Activated naive CD4-positive, alpha-beta T cell treated with anti-CD3 and anti-CD28 coated beads, Interleukin-2, amount 50 U/mL, for 72 hours (primary cell): ENCODE measurements around the gene MCTP2. TPM values are rescaled to one million over a fixed set of nuclear protein-coding genes. Genes with fewer than 3 reads are reported as not detected.

Source experiments
- ATAC-seq, 2 donors: fragments of 150-1000 bp; cut with Tn5 transposase; 2 replicates each; pipeline ENCODE4 v1.10.0; 2021; ENCODE audit warnings: mild to moderate bottlenecking in 2 of 2, moderate library complexity in 2 of 2
- DNase-seq, 2 donors: peaks; one replicate each; pipeline ENCODE4 v3.0.0; 2021 to 2022; ENCODE audit warnings: low spot score in 2 of 2
- H3K27ac Mint-ChIP-seq, 2 donors: one replicate each; pipeline ENCODE4 v1.8.0; 2022; ENCODE audit warnings: mild to moderate bottlenecking in 2 of 2, mixed read lengths in 2 of 2
- H3K36me3 Mint-ChIP-seq, 2 donors: one replicate each; pipeline ENCODE4 v1.8.0; 2022; ENCODE audit warnings: mixed read lengths in 2 of 2
- H3K9me3 Mint-ChIP-seq, 2 donors: one replicate each; pipeline ENCODE4 v1.8.0; 2022; ENCODE audit warnings: mixed read lengths in 2 of 2
- total RNA-seq, 2 donors: library from RNA; stranded (reverse); gene quantifications; one replicate each; pipeline ENCODE4 v1.2.3, GENCODE V29; 2022

MCTP2 gene
- total RNA-seq, 2 donors from 2014 or later: 31.4 to 48.2 TPM

DNA sequence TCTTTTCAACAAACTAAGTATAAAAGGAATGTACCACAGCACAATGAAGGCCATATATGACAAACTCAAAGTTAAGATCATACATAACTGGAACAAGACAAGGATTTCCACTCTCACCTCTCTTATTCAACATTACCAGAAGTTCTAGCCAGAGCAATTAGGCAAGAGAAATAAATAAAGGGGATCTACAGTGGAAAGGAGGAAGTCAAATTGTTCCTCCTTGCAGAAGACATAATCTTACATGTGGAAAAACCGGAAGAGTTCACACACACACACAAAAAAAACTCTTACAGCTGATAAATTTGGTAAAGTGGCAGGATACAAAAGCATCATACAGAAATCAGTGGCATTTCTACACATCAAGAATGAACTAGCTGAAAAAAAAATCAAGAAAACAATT lies 277.9 kb downstream of the MCTP2 start:
- peaks cover 0 to 16% of the 10 kb centered on the region in 2 donors for H3K36me3 Mint-ChIP-seq
- peaks cover 14 to 20% of the 10 kb centered on the region in 2 donors for H3K9me3 Mint-ChIP-seq
- DNase-seq: no peak
- H3K27ac Mint-ChIP-seq: no peak overlapping the region
- ATAC-seq: no peak

DNA sequence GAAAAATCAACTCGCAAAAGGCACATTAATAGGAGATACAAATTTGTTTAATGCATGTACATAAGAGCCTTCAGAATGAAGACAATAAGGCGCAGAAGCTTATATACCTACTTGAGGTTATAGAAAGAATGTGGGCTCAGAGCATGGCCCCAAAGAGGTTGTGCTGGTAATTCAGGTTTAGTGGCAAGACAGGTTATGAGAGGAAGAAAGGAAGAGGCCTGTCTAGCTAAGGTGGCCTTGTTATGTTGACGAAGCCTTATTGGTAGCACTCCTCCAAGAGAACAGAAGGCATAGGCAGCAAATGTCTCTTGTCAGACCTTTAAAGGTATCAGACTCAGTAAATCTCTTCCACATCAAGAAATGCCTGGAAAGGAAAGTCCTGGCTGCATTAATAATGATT lies 290.8 kb downstream of the MCTP2 start:
- DNase-seq (no peak), ATAC-seq (no peak)

GRCh38 chr15:94523873-94524272 lies 292.5 kb downstream of the MCTP2 start:
- DNase-seq (no peak), ATAC-seq (no peak)
- Mint-ChIP-seq H3K36me3 (no peaks in the 10 kb centered on the region), H3K9me3 (peaks cover 0 to 4% of the 10 kb centered on the region in 2 donors), H3K27ac (no peak overlapping the region)

More for the DNA sequence above, 290.8 kb downstream of the MCTP2 start:
- Mint-ChIP-seq H3K27ac (no peak overlapping the region), H3K36me3 (no peaks in the 10 kb centered on the region), H3K9me3 (peaks cover 0 to 4% of the 10 kb centered on the region in 2 donors)

- DNase-seq (no peak), ATAC-seq (no peak)
- H3K27ac Mint-ChIP-seq: no peak overlapping the region
- no peaks in the 10 kb centered on the region for H3K9me3 Mint-ChIP-seq
- no peaks in the 10 kb centered on the region for H3K36me3 Mint-ChIP-seq
These were observed 293.2 kb downstream of the MCTP2 start for GRCh38 chr15:94524565-94524964.

DNA sequence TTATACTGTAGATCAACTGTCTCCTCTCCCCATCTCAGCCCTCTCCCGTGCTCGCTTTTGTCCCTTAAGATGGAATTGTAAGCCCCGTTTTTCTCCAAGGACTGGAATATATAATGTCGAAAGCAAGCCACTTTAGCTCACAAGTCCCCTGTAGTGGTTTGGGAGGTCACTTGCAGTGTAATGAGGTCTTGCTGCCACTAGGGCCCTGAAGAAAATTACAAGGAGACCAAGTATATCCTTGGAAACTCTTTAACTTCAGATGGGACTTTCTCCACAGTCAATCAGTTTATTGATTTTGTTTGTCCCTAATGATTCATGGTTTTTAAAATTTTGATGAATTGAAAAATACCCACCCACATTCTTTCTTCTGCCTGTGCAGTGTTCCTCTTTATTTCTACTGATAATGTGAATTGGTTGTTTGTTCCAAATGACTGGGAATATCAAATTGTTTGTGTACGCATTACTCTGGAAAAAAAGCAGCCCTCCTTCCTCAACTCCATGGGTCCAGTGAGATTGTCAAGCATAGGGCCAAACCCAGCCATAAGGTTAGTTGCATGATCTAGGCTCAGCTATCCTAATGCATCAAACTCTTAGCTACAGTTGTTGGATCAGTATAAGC lies 294.8 kb downstream of the MCTP2 start:
- Mint-ChIP-seq H3K36me3 (no peaks in the 10 kb centered on the region), H3K9me3 (no peaks in the 10 kb centered on the region), H3K27ac (no peak overlapping the region)
- no peak for DNase-seq
- no peak for ATAC-seq

DNA sequence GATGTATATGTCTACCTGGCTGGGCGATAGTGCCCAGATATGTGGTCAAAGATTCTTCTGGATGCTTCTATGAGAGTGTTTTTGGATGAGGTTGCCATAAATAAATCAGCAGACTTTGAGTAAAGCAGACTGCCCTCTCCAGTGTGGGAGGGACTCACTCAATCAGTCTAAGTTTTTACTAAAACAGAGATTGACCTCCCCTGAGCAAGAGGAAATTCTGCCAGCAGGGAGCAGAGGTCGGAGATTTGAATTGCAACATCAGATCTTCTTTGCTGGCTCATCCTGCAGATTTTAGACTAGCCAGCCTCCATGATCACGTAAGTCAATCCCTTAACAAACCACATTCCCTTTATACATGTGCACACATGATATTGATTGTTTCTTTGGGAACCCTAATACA lies 300.9 kb downstream of the MCTP2 start:
- DNase-seq: no peak
- ATAC-seq: no peak
- H3K36me3 Mint-ChIP-seq: no peaks in the 10 kb centered on the region
- H3K9me3 Mint-ChIP-seq: peaks cover 0 to 4% of the 10 kb centered on the region in 2 donors
- no peak overlapping the region for H3K27ac Mint-ChIP-seq
